GM13976 (cell line): Measurements from ENCODE around the gene RAD51B.
"Not testable (repeated sequence)": the region's sequence is repeated elsewhere in the genome, so short reads cannot be mapped to it uniquely, and the experiment has no call there.

Experiments
- DNase-seq: peaks from one replicate; pipeline ENCODE4 v3.0.0; 2012; ENCODE audit warnings: low spot score
- in situ Hi-C: fragments of 300-500 bp; cut with MboI; formaldehyde crosslinking; loops from one replicate; pipeline ENCODE4 v1.12.0; 2022; ENCODE audit warnings: low sequenced_read_pairs, mixed read lengths, inconsistent platforms; ENCODE audit not compliant: unreplicated experiment
- TF ChIP-seq, protein P1 (sequence below): IDR thresholded peaks from 2 replicates; pipeline ENCODE4 v1.5.1; 2012; ENCODE audit warnings: borderline replicate concordance, mild to moderate bottlenecking; ENCODE audit not compliant: insufficient read depth; ENCODE audit errors: extremely low read depth, missing control alignments, control extremely low read depth

RAD51B gene

GRCh38 chr14:68178282-68178681, 358.7 kb downstream of the RAD51B start:
- TF ChIP-seq, protein P1, sequence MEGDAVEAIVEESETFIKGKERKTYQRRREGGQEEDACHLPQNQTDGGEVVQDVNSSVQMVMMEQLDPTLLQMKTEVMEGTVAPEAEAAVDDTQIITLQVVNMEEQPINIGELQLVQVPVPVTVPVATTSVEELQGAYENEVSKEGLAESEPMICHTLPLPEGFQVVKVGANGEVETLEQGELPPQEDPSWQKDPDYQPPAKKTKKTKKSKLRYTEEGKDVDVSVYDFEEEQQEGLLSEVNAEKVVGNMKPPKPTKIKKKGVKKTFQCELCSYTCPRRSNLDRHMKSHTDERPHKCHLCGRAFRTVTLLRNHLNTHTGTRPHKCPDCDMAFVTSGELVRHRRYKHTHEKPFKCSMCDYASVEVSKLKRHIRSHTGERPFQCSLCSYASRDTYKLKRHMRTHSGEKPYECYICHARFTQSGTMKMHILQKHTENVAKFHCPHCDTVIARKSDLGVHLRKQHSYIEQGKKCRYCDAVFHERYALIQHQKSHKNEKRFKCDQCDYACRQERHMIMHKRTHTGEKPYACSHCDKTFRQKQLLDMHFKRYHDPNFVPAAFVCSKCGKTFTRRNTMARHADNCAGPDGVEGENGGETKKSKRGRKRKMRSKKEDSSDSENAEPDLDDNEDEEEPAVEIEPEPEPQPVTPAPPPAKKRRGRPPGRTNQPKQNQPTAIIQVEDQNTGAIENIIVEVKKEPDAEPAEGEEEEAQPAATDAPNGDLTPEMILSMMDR = no peak
- in situ Hi-C loops = no loop called here
- no peak for DNase-seq

GRCh38 chr14:68181519-68182326, 362.1 kb downstream of the RAD51B start:
- TF ChIP-seq, protein P1 = no peak
- peak; percentile 10 for DNase-seq
- in situ Hi-C loops = no loop called here

DNA sequence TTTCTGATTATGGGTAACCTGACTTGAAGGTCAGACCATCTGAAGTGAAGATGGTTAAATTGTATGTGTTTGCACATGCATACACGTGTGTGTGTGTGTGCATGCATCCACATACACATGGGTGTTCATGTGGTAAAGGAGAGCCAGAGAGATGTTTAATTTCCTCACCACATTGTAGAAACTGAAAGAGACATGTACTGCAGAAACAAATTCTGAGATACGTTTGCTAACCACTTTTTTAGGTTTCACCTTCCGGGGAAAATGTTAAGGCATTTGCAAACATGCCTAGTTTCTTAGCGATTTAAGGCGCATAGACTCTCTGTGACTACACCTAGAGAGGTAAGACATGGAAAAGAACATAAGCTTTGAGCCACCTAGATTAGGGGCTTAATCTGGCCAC, 362.9 kb downstream of the RAD51B start:
- peak; percentile 49 for DNase-seq
- TF ChIP-seq, protein P1 = no peak
- in situ Hi-C loops = no loop called here

- DNase-seq, in situ Hi-C loops: not testable (repeated sequence)
Measured at GRCh38 chr14:68186500-68187276, 367.1 kb downstream of the RAD51B start.

DNA sequence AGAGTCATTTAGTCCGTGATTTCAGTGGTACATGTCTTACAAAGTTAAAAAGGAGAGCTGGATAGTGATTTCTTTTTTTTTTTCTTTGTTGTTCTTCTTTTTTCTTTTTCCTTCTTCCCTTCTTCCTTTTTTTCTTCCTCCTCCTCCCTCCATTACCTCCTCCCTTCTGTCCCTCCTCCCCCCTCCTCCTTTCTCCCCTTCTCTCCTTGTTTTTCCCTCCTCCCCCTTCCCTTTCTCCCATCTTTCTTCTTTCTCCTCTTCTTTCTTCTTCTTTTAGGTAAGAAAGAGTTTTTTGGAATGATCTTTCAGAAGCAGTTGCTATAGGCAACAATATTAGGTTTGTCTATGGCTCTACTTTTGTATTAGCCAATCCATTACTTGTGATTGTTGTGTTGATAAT, 368.6 kb downstream of the RAD51B start:
- TF ChIP-seq, protein P1 = no peak
- in situ Hi-C loops = no loop called here
- no peak for DNase-seq

DNA sequence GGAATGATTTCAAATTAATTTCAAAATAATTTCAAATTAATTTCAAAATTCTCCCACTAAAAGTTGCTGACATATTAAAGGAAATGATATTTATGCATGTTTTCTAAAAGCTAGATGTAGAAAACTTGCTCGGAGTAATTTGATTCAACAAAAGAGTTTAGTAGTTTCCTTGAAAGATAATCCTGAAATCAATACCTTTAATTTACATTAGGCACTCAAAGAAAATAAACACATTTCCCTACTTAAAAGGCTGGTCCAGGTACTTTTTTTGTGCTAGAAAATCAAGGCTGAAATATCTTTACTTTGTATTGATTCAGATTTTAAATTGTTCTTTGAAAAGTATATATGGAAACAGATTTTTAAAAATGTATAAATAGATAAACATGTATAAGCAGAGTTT, 370.5 kb downstream of the RAD51B start:
- no peak for DNase-seq
- in situ Hi-C loops = no loop called here
- TF ChIP-seq, protein P1 = no peak
